DMS 273 treated with DMSO at 0.1 percent for 48 hours (cell line): ENCODE data around the gene CA9.

ENCODE experiments used
- DNase-seq: peaks from one replicate; lab custom pipeline; 2025; lab: John Stamatoyannopoulos, UW

Gene CA9

GRCh38 chr9:35717132-35717870, 43.6 kb downstream of the CA9 start:
- no peak for DNase-seq

- DNase-seq = no peak
These were observed 45.2 kb downstream of the CA9 start for GRCh38 chr9:35718721-35719511.

GRCh38 chr9:35719546-35719945, 45.8 kb downstream of the CA9 start:
- no peak for DNase-seq

GRCh38 chr9:35723426-35723825, 49.7 kb downstream of the CA9 start:
- DNase-seq = no peak

GRCh38 chr9:35723908-35724307, 50.2 kb downstream of the CA9 start:
- DNase-seq = no peak

GRCh38 chr9:35725362-35725761, 51.6 kb downstream of the CA9 start:
- DNase-seq = no peak

- peak; percentile 26 for DNase-seq
These were observed 53.2 kb downstream of the CA9 start for GRCh38 chr9:35726931-35727330.

- DNase-seq = no peak
These were observed 53.9 kb downstream of the CA9 start for GRCh38 chr9:35727676-35728040.

GRCh38 chr9:35728041-35728971, 54.6 kb downstream of the CA9 start:
- DNase-seq = no peak

- DNase-seq = no peak
These were observed 55.4 kb downstream of the CA9 start for GRCh38 chr9:35729101-35729500.

- DNase-seq = no peak
These were observed 56.2 kb downstream of the CA9 start for GRCh38 chr9:35729700-35730485.

GRCh38 chr9:35730486-35730854, 56.7 kb downstream of the CA9 start:
- DNase-seq = no peak
